Fibroblast of villous mesenchyme (primary cell): Measurements from ENCODE around the gene SPATA25. TPM values are rescaled to one million over a fixed set of nuclear protein-coding genes. Genes with fewer than 3 reads are reported as not detected.
"Not testable (repeated sequence)": the region's sequence is repeated elsewhere in the genome, so short reads cannot be mapped to it uniquely, and the experiment has no call there.

Experiments
- DNase-seq: peaks from one replicate; pipeline ENCODE4 v3.0.0-alpha.2; 2010; ENCODE audit warnings: low read depth
- H3K4me3 ChIP-seq: 2 replicates; pipeline ENCODE4 v1.5.1; 2011; ENCODE audit warnings: low read depth, mild to moderate bottlenecking, low read length
- CTCF ChIP-seq: IDR thresholded peaks from 2 replicates; pipeline ENCODE4 v1.5.1; 2012; ENCODE audit warnings: low read depth, mild to moderate bottlenecking, low read length; ENCODE audit not compliant: insufficient read depth
- total RNA-seq: library from RNA; depleted of rRNA; stranded (reverse); fragments of >200 nt; gene quantifications from 2 replicates; pipeline ENCODE4 v1.2.3, GENCODE V29; 2012

SPATA25 gene
- 0.43 and 1.3 TPM in 2 replicates for total RNA-seq

- H3K4me3 ChIP-seq = no peak within 1 kb of the TSS
- no peak for TF ChIP-seq CTCF
- no peak for DNase-seq
These were observed at the start of gene SPATA25 for GRCh38 chr20:45887346-45887715. Gene SPATA25 (minus strand): TSS chr20:45887622. CDS start chr20:45887590, 32 bp downstream.

GRCh38 chr20:45935416-45936046 is 48.1 kb upstream of the SPATA25 start:
- peak; percentile 71 for DNase-seq
- TF ChIP-seq CTCF = no peak
- peak overlapping the region; percentile 68 for H3K4me3 ChIP-seq

GRCh38 chr20:45934586-45935415 is 47.4 kb upstream of the SPATA25 start, which contains the start of gene PCIF1:
Gene PCIF1 (plus strand): TSS chr20:45934683. CDS start chr20:45939000, 4,317 bp downstream.
- TF ChIP-seq CTCF = no peak

GRCh38 chr20:45934046-45934585 is 46.7 kb upstream of the SPATA25 start:
- peak; percentile 44 for DNase-seq
- TF ChIP-seq CTCF = no peak
- H3K4me3 ChIP-seq = peak overlapping the region; percentile 87

More at GRCh38 chr20:45934586-45935415, 47.4 kb upstream of the SPATA25 start, which contains the start of gene PCIF1:
- DNase-seq = peak; percentile 99
- peak within 1 kb of the TSS; percentile 87 for H3K4me3 ChIP-seq

- peak overlapping the region; percentile 87 for H3K4me3 ChIP-seq
- peak; percentile 35 for TF ChIP-seq CTCF
- DNase-seq = peak; percentile 76
These were observed 46.0 kb upstream of the SPATA25 start for GRCh38 chr20:45933266-45934045.

- not testable (repeated sequence) for H3K4me3 ChIP-seq, DNase-seq
These were observed 44.3 kb upstream of the SPATA25 start for GRCh38 chr20:45931680-45932079.
